Measurements from ENCODE around the gene SAMD14.

The SAMD14 gene

GRCh38 chr17:50088952-50089825 is 40.8 kb downstream of the SAMD14 start:
- no peak overlapping the region for H3K4me3 ChIP-seq (ENCODE audit: low read depth, low read length)
- DNase-seq (ENCODE audit: low read depth), result no peak

GRCh38 chr17:50087912-50088405 is 42.0 kb downstream of the SAMD14 start:
- H3K4me3 ChIP-seq (ENCODE audit: low read depth, low read length), result no peak overlapping the region
- no peak for DNase-seq (ENCODE audit: low read depth)

- DNase-seq (ENCODE audit: low read depth), result no peak
- no peak overlapping the region for H3K4me3 ChIP-seq (ENCODE audit: low read depth, low read length)
Measured at GRCh38 chr17:50087246-50087911, 42.6 kb downstream of the SAMD14 start.

GRCh38 chr17:50081757-50082156 is 48.2 kb downstream of the SAMD14 start:
- no peak for DNase-seq (ENCODE audit: low read depth)

GRCh38 chr17:50080827-50081226 is 49.1 kb downstream of the SAMD14 start:
- no peak overlapping the region for H3K4me3 ChIP-seq (ENCODE audit: low read depth, low read length)
- no peak for DNase-seq (ENCODE audit: low read depth)

More at GRCh38 chr17:50081757-50082156, 48.2 kb downstream of the SAMD14 start:
- H3K4me3 ChIP-seq (ENCODE audit: low read depth, low read length), result no peak overlapping the region

GRCh38 chr17:50080096-50080480 is 49.9 kb downstream of the SAMD14 start:
- no peak for DNase-seq (ENCODE audit: low read depth)
- H3K4me3 ChIP-seq (ENCODE audit: low read depth, low read length), result no peak overlapping the region

GRCh38 chr17:50079334-50080095 is 50.4 kb downstream of the SAMD14 start:
- no peak for DNase-seq (ENCODE audit: low read depth)
- no peak overlapping the region for H3K4me3 ChIP-seq (ENCODE audit: low read depth, low read length)

GRCh38 chr17:50078430-50078829 is 51.5 kb downstream of the SAMD14 start:
- no peak for DNase-seq (ENCODE audit: low read depth)
- no peak overlapping the region for H3K4me3 ChIP-seq (ENCODE audit: low read depth, low read length)

GRCh38 chr17:50076591-50077235 is 53.2 kb downstream of the SAMD14 start:
- no peak overlapping the region for H3K4me3 ChIP-seq (ENCODE audit: low read depth, low read length)
- no peak for DNase-seq (ENCODE audit: low read depth)

- H3K4me3 ChIP-seq (ENCODE audit: low read depth, low read length), result no peak overlapping the region
- DNase-seq (ENCODE audit: low read depth), result no peak
Measured at GRCh38 chr17:50076221-50076590, 53.8 kb downstream of the SAMD14 start.

GRCh38 chr17:50075446-50076032 is 54.4 kb downstream of the SAMD14 start:
- no peak overlapping the region for H3K4me3 ChIP-seq (ENCODE audit: low read depth, low read length)
- DNase-seq (ENCODE audit: low read depth), result no peak

- no peak overlapping the region for H3K4me3 ChIP-seq (ENCODE audit: low read depth, low read length)
- no peak for DNase-seq (ENCODE audit: low read depth)
Measured at GRCh38 chr17:50074227-50074626, 55.7 kb downstream of the SAMD14 start.

- no peak overlapping the region for H3K4me3 ChIP-seq (ENCODE audit: low read depth, low read length)
- DNase-seq (ENCODE audit: low read depth), result no peak
Measured at GRCh38 chr17:50072925-50073324, 57.0 kb downstream of the SAMD14 start.

- H3K4me3 ChIP-seq (ENCODE audit: low read depth, low read length), result no peak overlapping the region
- no peak for DNase-seq (ENCODE audit: low read depth)
Measured at GRCh38 chr17:50072130-50072529, 57.8 kb downstream of the SAMD14 start.

GRCh38 chr17:50071692-50072091 is 58.3 kb downstream of the SAMD14 start:
- H3K4me3 ChIP-seq (ENCODE audit: low read depth, low read length), result no peak overlapping the region
- DNase-seq (ENCODE audit: low read depth), result no peak

- H3K4me3 ChIP-seq (ENCODE audit: low read depth, low read length), result no peak overlapping the region
- no peak for DNase-seq (ENCODE audit: low read depth)
Measured at GRCh38 chr17:50070908-50071680, 58.9 kb downstream of the SAMD14 start.

- no peak overlapping the region for H3K4me3 ChIP-seq (ENCODE audit: low read depth, low read length)
Measured at GRCh38 chr17:50067996-50068395, 62.0 kb downstream of the SAMD14 start.

GRCh38 chr17:50066995-50067394 is 63.0 kb downstream of the SAMD14 start:
- no peak overlapping the region for H3K4me3 ChIP-seq (ENCODE audit: low read depth, low read length)
- no peak for DNase-seq (ENCODE audit: low read depth)

More at GRCh38 chr17:50067996-50068395, 62.0 kb downstream of the SAMD14 start:
- no peak for DNase-seq (ENCODE audit: low read depth)

All from skeletal muscle cell (primary cell).